PC-3 (cell line): Measurements from ENCODE around the gene GRIA4.

Source experiments
- CTCF ChIP-seq: fragments of 300-600 bp; sonication (generic); conservative IDR thresholded peaks from 2 replicates; pipeline ENCODE4 v1.5.1; 2017; ENCODE audit warnings: antibody characterized with exemption, low read depth, mild to moderate bottlenecking, low read length
- EZH2 ChIP-seq: fragments of 300-600 bp; sonication (generic); IDR thresholded peaks from one replicate; pipeline ENCODE4 v1.6.1; 2017; ENCODE audit warnings: antibody characterized with exemption, mild to moderate bottlenecking, low read length; ENCODE audit not compliant: unreplicated experiment
- EZH2phosphoT487 ChIP-seq: fragments of 300-600 bp; sonication (generic); IDR thresholded peaks from 2 replicates; pipeline ENCODE4 v1.6.1; 2018; ENCODE audit warnings: mild to moderate bottlenecking, antibody characterized with exemption, low read length, borderline replicate concordance

GRCh38 chr11:105852403-105852802 is 242.5 kb downstream of the GRIA4 start:
- TF ChIP-seq CTCF (no peak), EZH2 (no peak), EZH2phosphoT487 (no peak)
